Right renal pelvis (tissue), 4 donors: ENCODE results near the gene ZNF564. TPM values are rescaled to one million over a fixed set of nuclear protein-coding genes. Genes with fewer than 3 reads are reported as not detected.
A peak's percentile ranks its signal among the peaks of the same experiment; 100 is the strongest.
"Not testable (repeated sequence)": the region's sequence is repeated elsewhere in the genome, so short reads cannot be mapped to it uniquely, and the experiment has no call there.

Source experiments
- DNase-seq, 4 donors: peaks; one replicate each; pipeline ENCODE4 v3.0.0-alpha.2; 2013; ENCODE audit warnings: low read depth in 4 of 4, low spot score in 3 of 4, missing footprints in 1 of 4
- polyA plus RNA-seq, 4 donors: library from polyadenylated mRNA; unstranded; fragments of 120-200 nt; gene quantifications; one replicate each; pipeline ENCODE4 v1.2.1, GENCODE V29; 2013; ENCODE audit not compliant: insufficient read length in 4 of 4

Gene ZNF564
- 10 to 100 TPM; 13.5 to 15.9 (median 14.9) TPM for polyA plus RNA-seq

DNA sequence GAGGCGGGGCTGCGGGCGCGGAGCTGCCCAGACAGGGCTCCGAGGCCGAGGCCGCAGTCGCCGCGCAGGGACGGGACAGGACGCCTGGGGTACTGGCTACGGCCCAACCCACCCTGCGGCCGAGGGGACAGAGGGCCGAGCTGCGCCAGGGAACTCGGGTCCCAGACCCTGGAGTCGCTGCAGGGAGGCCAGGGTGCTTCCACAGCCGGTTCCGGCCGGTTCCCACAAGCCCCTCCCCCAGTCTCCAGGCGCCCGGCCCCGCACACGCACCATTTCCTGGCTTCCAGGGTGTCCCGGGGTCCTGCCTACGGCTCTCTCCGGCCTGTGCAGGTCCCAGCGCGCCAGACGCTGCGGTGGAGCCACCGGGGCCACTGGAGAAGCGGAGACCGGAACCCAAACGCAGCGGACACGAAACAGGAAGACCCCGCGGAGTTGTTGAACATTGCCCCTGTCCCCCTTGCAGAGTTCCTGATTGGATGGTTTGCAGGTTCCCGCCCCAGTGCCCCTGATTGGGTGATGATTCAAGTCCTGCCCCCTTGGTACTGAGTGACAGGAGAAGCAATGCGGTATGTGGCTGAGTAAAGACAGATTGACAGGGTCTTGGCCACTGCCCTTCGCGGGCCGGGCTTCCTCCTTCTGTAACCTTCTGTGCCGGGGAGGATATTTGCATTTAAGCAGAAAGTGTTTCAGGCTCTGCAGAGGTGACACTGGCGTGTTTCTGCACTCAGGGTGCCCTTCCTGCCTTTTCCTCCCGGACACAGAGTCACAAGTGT, at the start of gene ZNF564:
Gene ZNF564 (minus strand): TSS at position 423 of the 773 bp plus-strand sequence. CDS start 150 bp downstream, at position 273.
- DNase-seq = peak; percentile 95 to 99 (median 96)

DNA sequence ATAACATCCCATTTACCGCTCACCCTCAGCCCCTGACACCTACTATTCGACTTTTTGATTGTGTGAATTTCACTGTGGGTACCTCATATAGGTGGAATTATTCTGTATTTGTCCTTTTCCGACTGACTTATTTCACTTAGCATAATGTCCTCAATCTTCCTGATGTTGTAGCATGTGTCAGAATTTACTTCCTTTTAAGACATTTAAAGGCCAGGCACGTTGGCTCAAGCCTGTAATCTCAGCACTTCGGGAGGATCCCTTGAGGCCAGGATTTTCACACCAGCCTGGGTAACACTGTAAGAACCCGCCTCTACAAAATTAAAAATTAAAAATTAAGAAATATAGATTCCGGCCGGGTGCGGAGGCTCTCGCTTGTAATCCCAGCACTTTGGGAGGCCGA, 46.3 kb upstream of the ZNF564 start:
- DNase-seq = no peak

DNA sequence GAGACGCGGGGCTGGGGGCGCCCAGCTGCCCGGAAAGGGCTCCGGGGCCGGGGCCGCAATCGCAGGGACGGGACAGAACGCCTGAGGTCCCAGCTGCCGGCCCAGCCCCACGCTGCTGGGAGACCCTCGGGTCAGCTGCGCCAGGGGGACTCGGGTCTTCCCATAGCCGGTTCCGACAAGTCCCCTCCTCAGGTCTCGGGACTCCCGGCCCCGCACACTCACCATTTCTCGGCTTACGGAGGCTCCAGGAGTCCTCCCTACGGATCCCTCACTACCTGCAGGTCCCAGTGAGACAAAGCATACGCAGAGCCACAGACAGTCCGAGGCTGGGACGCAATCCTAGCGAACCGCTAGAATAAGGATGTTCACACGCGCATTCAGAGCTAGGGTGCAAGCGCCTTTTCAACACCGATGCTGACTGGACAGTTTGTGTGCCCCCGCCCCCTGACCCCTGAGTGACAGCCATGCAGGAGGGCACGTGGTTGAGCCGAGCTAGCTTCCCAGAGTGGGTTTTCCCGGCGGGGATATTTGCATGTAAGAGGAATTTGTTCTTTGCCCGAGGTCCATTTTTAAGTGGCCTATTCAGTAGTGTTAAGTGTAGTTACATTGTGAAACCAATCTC, 45.8 kb upstream of the ZNF564 start:
- peak; percentile 12 to 20 (median 19) for DNase-seq

DNA sequence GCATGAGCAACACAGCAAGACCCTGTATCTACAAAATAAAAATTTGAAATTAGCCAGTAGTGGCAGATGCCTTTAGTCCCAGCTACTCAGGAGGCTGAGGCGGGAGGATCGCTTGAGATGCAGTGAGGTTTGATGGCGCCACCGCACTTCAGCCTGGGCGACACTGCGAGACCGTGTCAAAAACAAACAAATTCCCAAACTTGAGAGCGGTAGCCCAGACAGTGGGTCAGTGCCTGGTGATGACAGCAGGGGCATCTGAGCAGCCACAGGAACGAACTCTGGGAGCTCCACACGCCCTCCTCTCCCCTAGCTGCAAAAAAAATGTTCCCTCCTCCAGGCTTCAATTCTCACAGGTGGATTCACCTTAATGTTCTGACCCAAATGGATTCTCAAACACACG, 45.2 kb upstream of the ZNF564 start:
- no peak for DNase-seq

DNA sequence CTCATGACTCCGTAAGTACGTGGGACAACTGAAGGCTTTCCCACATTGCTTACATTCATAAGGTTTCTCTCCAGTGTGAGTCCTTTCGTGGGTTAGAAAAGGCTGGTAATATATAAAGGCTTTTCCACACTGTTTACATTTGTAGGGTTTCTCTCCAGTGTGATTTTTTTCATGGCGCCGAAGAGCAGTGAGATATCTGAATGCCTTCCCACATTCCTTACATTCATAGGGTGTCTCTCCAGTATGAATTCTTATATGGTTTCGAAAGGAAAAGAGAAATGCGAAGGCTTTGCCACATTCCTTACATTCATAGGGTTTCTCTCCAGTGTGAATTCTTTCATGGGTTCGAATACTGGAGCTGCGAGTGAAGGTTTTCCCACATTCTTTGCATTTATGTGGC, 29.8 kb upstream of the ZNF564 start:
- DNase-seq = no peak

DNA sequence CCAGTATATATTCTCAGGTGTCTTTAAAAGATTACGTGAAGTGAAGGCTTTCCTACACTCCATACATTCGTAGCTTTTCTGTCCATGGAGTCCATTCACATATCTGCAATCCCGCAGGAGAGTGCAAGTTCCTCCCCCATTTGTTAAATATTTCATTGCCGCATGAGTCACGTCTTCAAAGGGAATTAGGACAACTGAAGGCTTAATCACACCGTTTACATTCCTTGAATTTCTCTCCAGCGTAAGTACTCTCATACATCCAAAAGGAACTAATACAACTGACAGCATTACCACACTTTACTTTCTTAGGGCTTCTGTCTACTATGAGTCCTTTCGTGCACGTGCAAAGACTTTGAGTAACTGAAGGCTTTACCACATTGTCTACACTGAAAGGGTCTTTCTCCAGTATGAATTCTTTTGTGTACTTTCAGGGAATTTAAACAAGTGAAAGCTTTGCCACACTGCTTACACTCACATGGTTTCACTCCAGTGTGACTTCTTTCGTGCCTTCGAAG, 29.0 kb upstream of the ZNF564 start:
- no peak for DNase-seq

DNA sequence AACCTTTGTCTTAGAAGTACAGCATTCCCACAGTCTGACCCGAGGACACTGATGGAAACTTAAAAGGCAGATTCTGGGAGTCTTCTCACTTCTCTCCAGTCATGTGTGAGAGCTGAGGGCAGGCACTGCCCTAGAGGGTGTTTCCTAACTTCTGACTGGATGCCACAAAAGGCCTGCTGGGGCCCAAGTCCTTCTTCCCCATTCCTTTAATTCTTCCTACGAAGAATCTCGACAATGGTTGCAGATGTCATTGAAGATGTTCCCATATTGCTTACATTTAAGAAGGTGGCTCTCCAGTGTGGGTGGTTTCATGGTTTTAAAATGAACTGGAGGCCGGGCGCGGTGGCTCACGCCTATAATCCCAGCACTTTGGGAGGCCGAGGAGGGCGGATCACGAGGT, 27.4 kb upstream of the ZNF564 start:
- DNase-seq = no peak

DNA sequence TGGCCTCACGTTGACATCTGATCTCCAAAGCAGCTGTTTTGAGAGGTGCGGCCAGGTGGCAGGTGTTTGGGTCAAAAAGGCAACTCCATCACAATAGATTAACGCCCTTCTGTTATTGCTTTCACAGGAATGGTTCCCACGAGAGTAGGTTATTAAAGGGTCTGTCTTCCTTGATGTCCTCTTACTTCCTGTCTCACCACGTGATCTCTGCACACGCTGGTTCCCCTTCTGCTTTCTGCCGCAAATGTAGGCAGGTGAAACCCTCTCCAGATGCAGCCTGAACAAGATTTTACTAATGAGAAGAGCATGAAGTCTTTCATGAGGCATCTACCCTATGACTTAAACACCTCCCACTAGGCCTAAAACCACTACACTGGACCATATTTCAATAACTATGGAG, 22.8 kb upstream of the ZNF564 start:
- DNase-seq = no peak

DNA sequence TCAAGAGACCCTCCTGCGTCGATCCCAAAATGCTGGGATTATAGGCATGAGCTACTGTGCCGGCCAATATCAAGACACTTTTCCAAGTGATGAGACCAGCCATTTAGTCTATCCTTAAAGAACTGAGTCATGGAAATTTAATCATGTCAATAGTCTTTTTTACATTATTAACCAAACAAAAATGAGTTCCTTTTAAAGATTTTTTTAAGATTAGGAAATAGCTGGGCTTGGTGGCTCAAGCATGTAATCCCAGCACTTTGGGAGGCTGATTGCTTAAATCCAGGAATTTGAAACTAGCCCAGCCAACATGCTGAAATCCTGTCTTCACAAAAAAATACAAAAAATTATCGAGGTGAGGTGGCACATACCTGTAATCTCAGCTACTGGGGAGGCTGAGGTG, 16.7 kb upstream of the ZNF564 start:
- no peak for DNase-seq

DNA sequence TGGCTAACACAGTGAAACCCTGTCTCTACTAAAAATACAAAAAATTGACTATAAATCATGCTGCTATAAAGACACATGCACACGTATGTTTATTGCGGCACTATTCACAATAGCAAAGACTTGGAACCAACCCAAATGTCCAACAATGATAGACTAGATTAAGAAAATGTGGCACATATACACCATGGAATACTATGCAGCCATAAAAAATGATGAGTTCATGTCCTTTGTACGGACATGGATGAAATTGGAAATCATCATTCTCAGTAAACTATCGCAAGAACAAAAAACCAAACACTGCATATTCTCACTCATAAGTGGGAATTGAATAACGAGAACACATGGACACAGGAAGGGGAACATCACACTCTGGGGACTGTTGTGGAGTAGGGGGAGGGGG, 15.1 kb upstream of the ZNF564 start:
- not testable (repeated sequence) for DNase-seq

DNA sequence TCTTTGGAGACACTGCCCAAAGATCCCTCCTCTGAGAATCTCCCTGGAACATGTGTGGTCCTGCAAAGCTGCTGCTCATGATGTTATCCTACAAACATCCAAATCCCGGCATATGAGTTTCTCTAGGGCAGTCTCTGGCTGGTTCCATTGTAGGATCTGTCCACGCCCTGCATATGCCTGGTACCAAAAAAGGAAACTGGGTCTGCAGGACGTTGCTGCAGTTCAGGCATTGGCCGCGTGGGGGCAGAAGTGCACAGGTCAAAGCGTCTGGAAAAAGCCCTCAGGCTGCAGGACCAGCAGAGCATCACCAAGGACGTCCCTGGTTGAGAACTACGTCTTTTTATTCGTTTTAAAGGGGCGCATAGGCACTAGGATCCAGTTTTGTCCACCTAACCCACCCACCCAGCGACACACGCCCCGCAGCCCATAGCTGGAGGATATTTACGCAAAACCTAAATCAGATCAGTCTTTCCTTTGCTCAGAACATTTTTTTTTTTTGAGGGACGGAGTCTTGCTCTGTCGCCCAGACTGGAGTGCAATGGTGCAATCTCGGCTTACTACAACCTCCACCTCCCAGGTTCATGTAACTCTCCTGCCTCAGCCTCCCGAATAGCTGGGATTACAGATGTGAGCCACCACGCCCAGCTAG, 12.9 kb upstream of the ZNF564 start:
- peak; percentile 65 to 78 (median 71) for DNase-seq

DNA sequence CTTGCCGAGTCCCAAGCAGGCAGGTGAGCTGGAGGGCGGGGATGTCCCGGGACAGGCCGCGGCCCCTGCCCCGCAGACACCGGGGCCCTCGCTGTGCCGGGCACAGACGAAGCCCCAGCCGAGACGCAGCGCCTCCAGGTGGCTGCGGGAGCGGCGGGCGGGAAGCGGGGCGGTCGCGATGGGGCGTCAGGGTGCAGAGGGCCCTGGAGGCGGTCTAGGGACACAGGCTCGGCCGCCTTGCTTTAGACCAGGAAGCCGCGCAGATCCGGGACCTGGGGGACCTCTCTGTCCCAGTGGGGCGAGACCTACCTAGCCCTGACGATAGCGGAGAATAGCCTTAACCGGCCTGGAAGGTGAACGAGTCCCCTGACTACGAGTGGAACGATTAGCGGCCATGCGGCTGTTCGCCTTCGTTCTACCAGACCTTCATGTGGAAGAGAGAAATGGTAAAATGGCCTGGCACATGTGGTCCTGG, 4.2 kb upstream of the ZNF564 start:
- no peak for DNase-seq

DNA sequence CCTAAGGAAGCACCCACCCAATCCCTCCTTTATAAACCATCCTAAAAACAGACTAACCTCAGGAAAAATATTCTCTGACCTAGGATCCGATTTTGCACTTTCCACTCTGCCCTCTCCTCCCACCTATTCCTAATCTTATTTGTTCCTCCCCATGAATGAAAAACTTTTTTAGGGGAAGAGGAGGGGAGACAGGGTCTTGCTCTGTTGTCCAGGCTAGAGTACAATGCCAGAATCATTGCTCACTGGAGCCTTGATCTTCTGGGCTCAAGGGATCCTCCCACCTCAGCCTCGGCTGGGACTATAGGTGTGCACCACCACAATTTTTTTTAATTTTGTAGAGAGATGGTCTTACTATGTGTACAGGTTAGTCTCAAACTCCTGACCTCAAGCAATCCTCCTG, 4.4 kb downstream of the ZNF564 start:
- DNase-seq = no peak

DNA sequence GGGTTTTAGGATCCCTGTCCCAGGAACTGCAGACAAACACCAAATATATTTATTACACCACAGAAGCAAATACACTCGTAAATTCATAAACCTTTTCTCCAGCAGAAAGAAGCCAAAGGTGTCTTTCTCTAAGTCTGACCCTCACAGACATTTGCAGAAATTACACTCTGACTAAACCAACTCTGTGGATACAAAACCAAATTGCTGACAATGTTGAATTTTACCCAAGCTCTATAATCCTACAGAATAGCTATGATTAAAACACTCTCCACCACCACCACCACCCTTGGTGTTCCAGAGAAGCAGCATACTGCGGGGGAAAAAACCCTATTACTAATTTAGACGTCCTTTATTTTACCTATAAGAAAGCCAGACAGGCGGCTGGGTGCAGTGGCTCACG, 5.2 kb downstream of the ZNF564 start:
- no peak for DNase-seq

DNA sequence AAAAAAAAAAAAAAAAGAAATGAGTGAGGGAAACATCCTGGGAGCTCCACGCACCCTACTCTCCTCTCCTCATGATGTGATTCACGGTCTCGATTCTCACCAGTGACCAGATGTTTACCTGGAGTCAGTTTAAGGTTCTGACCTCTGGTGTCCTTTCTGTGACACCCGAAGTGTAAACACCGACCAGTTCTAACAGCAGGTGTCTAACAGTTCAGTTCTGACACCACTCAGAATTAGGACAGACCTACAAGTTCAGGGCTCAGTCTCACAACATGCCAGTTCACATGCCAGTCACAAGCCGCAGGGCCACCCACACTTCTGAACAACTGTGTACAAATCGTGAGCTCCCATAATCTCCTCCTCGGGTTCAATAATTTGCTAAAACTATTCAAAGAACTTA, 6.0 kb downstream of the ZNF564 start:
- DNase-seq = no peak

DNA sequence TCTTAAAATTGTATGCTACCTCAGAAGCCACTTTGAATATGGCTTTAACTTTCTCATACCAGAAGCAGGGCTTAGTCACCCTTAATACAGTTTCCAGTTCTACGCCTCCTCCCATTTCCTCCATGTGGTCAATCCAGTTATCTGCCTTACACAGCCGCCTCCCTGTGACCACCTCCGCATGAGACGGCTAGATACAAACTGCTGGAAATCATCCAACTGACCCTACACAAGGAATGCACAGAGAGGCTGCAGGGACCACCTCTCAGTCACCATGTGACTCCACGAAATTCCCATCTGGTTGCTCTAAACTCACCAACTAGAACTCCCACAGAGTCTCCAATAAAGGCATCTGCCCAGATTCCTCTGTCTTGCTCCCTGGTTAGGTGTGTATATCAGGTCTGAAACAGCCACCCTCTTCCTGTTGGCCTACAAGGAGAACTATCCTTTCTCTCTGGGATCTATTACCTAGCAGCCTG, 6.8 kb downstream of the ZNF564 start:
- no peak for DNase-seq

DNA sequence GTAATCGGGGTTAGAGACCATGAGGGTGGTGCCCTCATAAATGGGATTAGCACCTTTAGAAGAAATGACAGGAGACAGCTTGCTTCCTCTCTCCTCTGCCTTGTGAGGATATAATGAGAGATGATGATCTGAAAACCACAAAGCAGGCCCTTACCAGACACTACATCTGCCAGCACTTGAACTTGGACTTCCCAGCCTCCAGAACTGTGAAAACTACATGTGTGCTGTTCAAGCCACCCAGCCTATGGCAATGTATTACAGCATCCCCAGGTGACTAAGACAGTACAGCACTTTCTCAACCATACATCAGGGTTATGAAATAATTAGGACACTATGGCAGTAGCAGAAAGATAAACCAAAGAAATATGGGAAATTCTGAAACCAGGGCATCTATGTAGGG, 7.4 kb downstream of the ZNF564 start:
- no peak for DNase-seq

DNA sequence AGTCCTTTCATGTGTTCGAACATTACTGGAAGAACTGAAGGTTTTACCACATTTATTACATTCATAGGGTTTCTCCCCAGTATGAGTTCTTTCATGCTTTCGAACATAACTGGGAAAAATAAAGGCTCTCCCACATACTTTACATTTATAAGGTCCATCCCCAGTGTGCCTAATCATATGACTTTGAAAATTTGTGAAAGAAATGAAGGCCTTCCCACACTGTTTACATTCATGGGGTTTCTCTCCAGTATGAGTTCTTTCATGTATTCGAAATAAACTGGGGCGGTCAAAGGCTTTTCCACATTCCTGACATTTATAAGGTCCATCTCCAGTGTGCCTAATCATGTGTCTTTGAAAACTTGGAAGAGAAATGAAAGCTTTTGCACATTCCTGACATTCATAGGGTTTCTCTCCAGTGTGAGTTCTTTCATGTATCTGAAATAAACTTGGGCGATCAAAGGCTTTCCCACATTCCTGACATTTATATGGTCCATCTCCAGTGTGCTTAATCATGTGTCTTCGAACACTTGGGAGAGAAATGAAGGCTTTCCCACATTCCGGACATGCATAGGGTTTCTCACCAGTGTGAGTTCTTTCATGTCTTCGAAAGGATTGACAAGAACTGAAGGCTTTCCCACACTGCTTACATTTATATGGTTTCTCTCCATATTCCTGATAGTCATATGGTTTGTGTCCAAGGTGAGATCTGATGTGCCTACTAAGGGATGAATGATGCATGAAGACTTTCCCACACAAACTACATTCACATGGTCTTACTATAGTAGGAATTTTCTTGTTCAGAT, 24.0 kb downstream of the ZNF564 start:
- no peak for DNase-seq

DNA sequence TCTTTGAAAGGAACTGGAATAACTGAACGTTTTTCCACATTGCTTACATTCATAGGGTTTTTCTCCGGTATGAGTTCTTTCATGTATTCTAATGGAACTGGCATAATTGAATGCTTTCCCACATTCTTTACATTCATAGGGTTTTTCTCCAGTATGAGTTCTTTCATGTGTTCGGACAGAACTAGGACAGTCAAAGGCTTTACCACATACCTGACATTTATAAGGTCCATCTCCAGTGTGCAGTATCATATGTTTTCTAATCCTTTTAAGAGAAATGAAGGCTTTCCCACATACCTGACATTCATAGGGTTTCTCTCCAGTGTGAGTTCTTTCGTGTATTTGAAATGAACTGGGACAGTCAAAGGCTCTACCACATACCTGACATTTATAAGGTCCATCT, 24.7 kb downstream of the ZNF564 start:
- no peak for DNase-seq

DNA sequence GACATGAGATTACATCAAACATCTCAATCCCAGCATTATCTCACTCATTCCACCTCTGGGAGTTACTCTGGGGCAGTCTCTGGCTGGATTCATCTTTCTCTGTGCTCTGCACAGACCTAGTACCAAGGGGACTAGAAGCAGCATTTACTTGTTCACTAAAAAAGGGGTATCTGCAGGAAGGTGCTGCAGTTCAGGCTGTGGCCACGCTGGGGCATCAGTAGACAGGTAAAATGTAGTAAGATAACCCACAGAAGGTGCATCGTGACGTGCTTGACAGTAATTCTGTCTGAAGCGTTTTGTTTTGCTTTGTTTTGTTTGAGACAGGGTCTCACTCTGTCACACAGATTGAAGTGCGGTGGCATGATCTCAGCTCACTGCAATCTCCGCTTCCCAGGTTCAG, 29.3 kb downstream of the ZNF564 start:
- DNase-seq = no peak
